Stimulated activated memory B cell treated with anti-CD40 and anti-IgM and Interleukin-4, amounts not matched to agents 10 μg/mL and 1 μg/mL and 100 μg/mL, for 72 hours (primary cell): Measurements from ENCODE around the gene SPINT2.
"Not testable (repeated sequence)": the region's sequence is repeated elsewhere in the genome, so short reads cannot be mapped to it uniquely, and the experiment has no call there.

Experiments
- ATAC-seq: fragments of 150-1000 bp; cut with Tn5 transposase; 2 replicates; pipeline ENCODE4 v1.10.0; 2021
- H3K27ac Mint-ChIP-seq: one replicate; pipeline ENCODE4 v1.8.0; 2022; ENCODE audit warnings: mild to moderate bottlenecking, mixed read lengths
- H3K27me3 Mint-ChIP-seq: one replicate; pipeline ENCODE4 v1.8.0; 2022; ENCODE audit warnings: mixed read lengths
- H3K36me3 Mint-ChIP-seq: one replicate; pipeline ENCODE4 v1.8.0; 2022; ENCODE audit warnings: mixed read lengths
- H3K4me1 Mint-ChIP-seq: one replicate; pipeline ENCODE4 v1.8.0; 2022; ENCODE audit warnings: mixed read lengths
- H3K4me3 Mint-ChIP-seq: one replicate; pipeline ENCODE4 v1.8.0; 2022; ENCODE audit warnings: mild to moderate bottlenecking, moderate library complexity, mixed read lengths
- H3K9me3 Mint-ChIP-seq: one replicate; pipeline ENCODE4 v1.8.0; 2022; ENCODE audit warnings: mixed read lengths

Gene SPINT2

DNA sequence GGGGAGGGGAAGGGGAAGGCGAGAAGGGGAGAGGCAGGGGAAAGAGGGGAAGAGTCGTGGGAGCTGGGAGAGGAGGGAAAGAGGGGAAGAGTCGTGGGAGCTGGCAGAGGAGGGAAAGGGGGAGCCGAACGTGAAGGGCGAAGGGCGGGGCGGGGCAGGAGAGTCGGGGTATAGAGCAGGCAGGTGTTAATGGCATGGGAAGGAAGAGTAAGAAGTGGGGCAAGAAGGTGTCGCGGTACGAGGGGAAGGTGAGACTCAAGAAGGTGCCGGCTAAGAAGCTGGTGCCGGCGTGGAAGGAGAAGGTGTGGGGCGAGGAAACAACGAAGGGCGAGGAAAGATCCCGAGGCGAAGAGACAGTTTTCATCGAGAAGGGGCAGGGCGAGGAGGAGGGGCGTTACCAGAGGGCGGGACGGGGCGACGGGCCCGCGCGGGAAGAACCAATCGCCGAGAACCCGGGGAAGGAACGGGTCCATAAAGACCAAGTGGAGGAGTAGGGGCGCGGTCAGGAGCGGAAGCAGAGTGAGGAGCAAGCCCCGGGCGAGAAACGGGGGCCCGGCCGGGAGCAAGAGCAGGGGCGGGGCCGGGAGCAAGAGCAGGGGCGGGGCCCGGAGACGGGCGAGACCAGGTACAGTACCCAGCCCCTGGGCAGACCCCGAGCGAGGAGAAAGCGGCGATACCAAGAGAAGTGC, 71.7 kb downstream of the SPINT2 start:
- H3K4me1 Mint-ChIP-seq, result peaks cover 14% of the 10 kb centered on the region
- peak; percentile 89 for ATAC-seq
- no peaks in the 10 kb centered on the region for H3K9me3 Mint-ChIP-seq
- H3K27me3 Mint-ChIP-seq, result no peaks in the 10 kb centered on the region
- peak overlapping the region; percentile 94 for H3K4me3 Mint-ChIP-seq
- peak overlapping the region; percentile 86 for H3K27ac Mint-ChIP-seq
- peaks cover 6% of the 10 kb centered on the region for H3K36me3 Mint-ChIP-seq

DNA sequence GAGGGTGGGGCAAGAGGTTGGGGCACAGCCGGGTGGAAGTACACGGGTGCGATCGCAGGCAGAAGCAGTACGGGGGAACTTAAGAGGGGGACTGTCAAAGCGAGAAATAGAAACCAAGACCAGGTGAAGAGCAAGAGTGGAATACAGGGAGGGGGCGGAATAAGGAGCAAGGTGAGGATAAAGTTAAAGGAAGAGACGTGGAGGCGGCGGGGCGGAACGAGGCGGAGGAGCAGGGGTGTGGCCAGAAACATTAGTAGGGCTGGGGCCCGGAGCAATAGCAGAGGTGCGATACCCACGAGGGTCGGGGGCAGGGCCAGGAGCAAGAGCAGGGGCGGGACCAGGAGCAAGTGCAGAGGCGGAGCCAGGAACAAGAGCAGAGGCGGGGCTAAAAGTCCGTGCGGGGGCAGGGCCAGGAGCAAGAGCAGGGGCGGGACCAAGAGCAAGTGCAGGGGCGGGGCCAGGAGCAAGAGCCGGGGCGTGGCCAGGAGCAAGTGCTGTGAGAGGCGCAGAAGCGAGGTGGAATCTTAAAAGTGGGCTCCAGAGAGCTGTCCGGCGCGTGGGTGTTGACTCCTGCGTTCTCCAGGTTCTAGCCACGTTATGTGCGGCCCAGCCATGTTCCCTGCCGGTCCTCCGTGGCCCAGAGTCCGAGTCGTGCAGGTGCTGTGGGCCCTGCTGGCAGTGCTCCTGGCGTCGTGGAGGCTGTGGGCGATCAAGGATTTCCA, 72.4 kb downstream of the SPINT2 start:
- no peaks in the 10 kb centered on the region for H3K9me3 Mint-ChIP-seq

DNA sequence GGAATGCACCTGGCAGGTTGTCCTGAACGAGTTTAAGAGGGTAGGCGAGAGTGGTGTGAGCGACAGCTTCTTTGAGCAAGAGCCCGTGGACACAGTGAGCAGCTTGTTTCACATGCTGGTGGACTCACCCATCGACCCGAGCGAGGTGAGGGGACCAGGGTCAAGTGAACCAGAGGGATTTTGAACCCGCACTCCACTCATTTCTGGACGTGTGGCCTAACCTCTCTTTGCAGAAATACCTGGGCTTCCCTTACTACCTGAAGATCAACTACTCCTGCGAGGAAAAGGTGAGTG, 72.9 kb downstream of the SPINT2 start:
- ATAC-seq, result no peak
- H3K27ac Mint-ChIP-seq, result peak overlapping the region; percentile 86
- H3K4me1 Mint-ChIP-seq, result peaks cover 14% of the 10 kb centered on the region
- no peaks in the 10 kb centered on the region for H3K27me3 Mint-ChIP-seq
- H3K9me3 Mint-ChIP-seq, result no peaks in the 10 kb centered on the region
- H3K4me3 Mint-ChIP-seq, result peak overlapping the region; percentile 94
- H3K36me3 Mint-ChIP-seq, result peaks cover 7% of the 10 kb centered on the region

More for the DNA sequence above, 72.4 kb downstream of the SPINT2 start:
- H3K27me3 Mint-ChIP-seq, result no peaks in the 10 kb centered on the region
- H3K4me1 Mint-ChIP-seq, result peaks cover 14% of the 10 kb centered on the region
- ATAC-seq, result peak; percentile 85
- peak overlapping the region; percentile 86 for H3K27ac Mint-ChIP-seq
- H3K36me3 Mint-ChIP-seq, result peaks cover 7% of the 10 kb centered on the region
- peak overlapping the region; percentile 94 for H3K4me3 Mint-ChIP-seq

DNA sequence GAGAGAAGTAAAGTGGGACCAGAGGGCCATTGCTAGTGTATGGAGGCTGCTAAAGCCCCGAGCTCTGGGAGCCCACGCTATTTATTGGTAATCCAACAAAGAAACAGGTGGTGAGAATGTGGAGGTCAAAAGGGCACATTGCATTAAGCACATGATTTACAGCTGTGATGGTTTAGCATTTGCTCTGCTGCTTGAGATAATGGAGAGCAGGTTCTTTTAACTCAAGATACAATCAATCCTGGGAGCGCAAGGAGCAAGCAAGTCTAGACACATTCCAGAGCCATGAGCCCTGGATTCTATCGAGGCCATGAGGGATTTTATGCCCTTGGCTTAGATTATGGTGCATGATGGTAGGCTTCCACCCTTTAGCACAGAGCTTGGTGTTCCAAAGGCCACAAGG, 74.6 kb downstream of the SPINT2 start:
- H3K27ac Mint-ChIP-seq, result not testable (repeated sequence)

GRCh38 chr19:38340927-38341326, 76.6 kb downstream of the SPINT2 start:
- Mint-ChIP-seq H3K27me3 (no peaks in the 10 kb centered on the region), H3K4me3 (no peak overlapping the region), H3K9me3 (no peaks in the 10 kb centered on the region), H3K4me1 (peaks cover 14% of the 10 kb centered on the region), H3K36me3 (peaks cover 18% of the 10 kb centered on the region), H3K27ac (no peak overlapping the region)
- no peak for ATAC-seq

More for the DNA sequence above, 74.6 kb downstream of the SPINT2 start:
- not testable (repeated sequence) for ATAC-seq, H3K4me3 Mint-ChIP-seq, H3K27me3 Mint-ChIP-seq, H3K9me3 Mint-ChIP-seq
- Mint-ChIP-seq H3K4me1 (peaks cover 14% of the 10 kb centered on the region), H3K36me3 (peaks cover 18% of the 10 kb centered on the region)
